Esophagus squamous epithelium (tissue), 5 donors: Measurements from ENCODE around the gene TMEM258. TPM values are rescaled to one million over a fixed set of nuclear protein-coding genes. Genes with fewer than 3 reads are reported as not detected.

Experiments
- DNase-seq: peaks from one replicate; lab custom pipeline; 2025; lab: John Stamatoyannopoulos, UW
- H3K27ac ChIP-seq, 4 donors: fragments of 200-600 bp; sonication (generic); one replicate each; pipeline ENCODE4 v1.5.1; 2016 to 2019; ENCODE audit warnings: mild to moderate bottlenecking in 1 of 4
- H3K27me3 ChIP-seq, 4 donors: fragments of 200-600 bp; sonication (generic); 1 replicate in 3 of 4; 2 replicates in 1 of 4; pipeline versions ENCODE4 v1.5.1 to v1.6.0; 2017 to 2021; ENCODE audit warnings: antibody characterized with exemption in 1 of 4
- H3K36me3 ChIP-seq, 3 donors: fragments of 200-600 bp; sonication (generic); one replicate each; pipeline ENCODE4 v1.5.1; 2016 to 2019
- H3K4me1 ChIP-seq, 3 donors: fragments of 200-600 bp; sonication (generic); one replicate each; pipeline ENCODE4 v1.5.1; 2017 to 2019
- H3K4me3 ChIP-seq, 4 donors: fragments of 200-600 bp; sonication (generic); 1 replicate in 3 of 4; 2 replicates in 1 of 4; pipeline ENCODE4 v1.5.1; 2016 to 2019; ENCODE audit warnings: mild to moderate bottlenecking in 2 of 4, moderate library complexity in 1 of 4
- H3K9me3 ChIP-seq, 3 donors: fragments of 200-600 bp; sonication (generic); one replicate each; pipeline ENCODE4 v1.5.1; 2016 to 2019
- CTCF ChIP-seq, 6 experiments: fragments of 450-650 bp in 4 of 6; fragments of 200-600 bp in 2 of 6; sonication (generic) in 2 of 6; IDR thresholded peaks; one replicate each; pipeline ENCODE4 v1.5.1; 2016 to 2019; ENCODE audit warnings: antibody characterized with exemption in 6 of 6, mild to moderate bottlenecking in 4 of 6, moderate library complexity in 4 of 6
- POLR2A ChIP-seq, 4 donors: fragments of 450-650 bp; IDR thresholded peaks; one replicate each; pipeline ENCODE4 v1.6.1; 2017; ENCODE audit warnings: antibody characterized with exemption in 4 of 4, mild to moderate bottlenecking in 4 of 4, moderate library complexity in 3 of 4
- WGBS, 2 donors: methylation state at CpG; one replicate each; pipeline ENCODE4 v1.1.5; 2018; 5-methylcytosine and 5-hydroxymethylcytosine counted together
- intact Hi-C: fragments of 100-400 bp; cut with DNase I; formaldehyde crosslinking; loops from one replicate; pipeline ENCODE4 v1.15.0; 2022
- total RNA-seq, 4 donors: library from RNA; depleted of rRNA; stranded (reverse); fragments of >200 nt; gene quantifications; one replicate each; pipeline ENCODE4 v1.1.0, GENCODE V29; 2016
- donor health status: DM: yes; HTN: yes; CAD: no.

Gene TMEM258
- total RNA-seq, 4 donors from 2014 or later: 32.3 to 54.2 (median 37.9) TPM

- DNase-seq: no peak
- H3K4me3 ChIP-seq: no peak overlapping the region
- H3K4me1 ChIP-seq: no peaks in the 10 kb centered on the region
- H3K27me3 ChIP-seq: peaks cover 0 to 13% (median 0%) of the 10 kb centered on the region in 4 donors
- TF ChIP-seq CTCF (IDR thresholded peaks at IDR 0.05) (no peak), POLR2A (IDR thresholded peaks at IDR 0.05) (no peak)
- H3K9me3 ChIP-seq: no peaks in the 10 kb centered on the region
- no peaks in the 10 kb centered on the region for H3K36me3 ChIP-seq
- WGBS, 2 donors: 54 to 89% methylated on average over 3 to 10 of the region's 20 CpGs
- intact Hi-C loops: no loop called here
- H3K27ac ChIP-seq: no peak overlapping the region
Measured at GRCh38 chr11:61769946-61770683, 22.3 kb downstream of the TMEM258 start.

GRCh38 chr11:61769169-61769920 lies 23.1 kb downstream of the TMEM258 start:
- no CpG with 5 or more reads among the region's 33 CpGs for WGBS, 2 donors
- H3K27ac ChIP-seq: no peak overlapping the region
- no peak overlapping the region for H3K4me3 ChIP-seq
- no peak for TF ChIP-seq POLR2A (IDR thresholded peaks at IDR 0.05)
- no peak for TF ChIP-seq CTCF (IDR thresholded peaks at IDR 0.05)
- no peaks in the 10 kb centered on the region for H3K36me3 ChIP-seq
- peaks cover 0 to 21% (median 0%) of the 10 kb centered on the region in 4 donors for H3K27me3 ChIP-seq
- H3K9me3 ChIP-seq: no peaks in the 10 kb centered on the region
- intact Hi-C loops: no loop called here
- no peaks in the 10 kb centered on the region for H3K4me1 ChIP-seq
- DNase-seq: no peak

- intact Hi-C loops: no loop called here
- TF ChIP-seq CTCF (IDR thresholded peaks at IDR 0.05) (no peak), POLR2A (IDR thresholded peaks at IDR 0.05) (no peak)
- no peaks in the 10 kb centered on the region for H3K36me3 ChIP-seq
Measured at GRCh38 chr11:61768376-61769076, 23.9 kb downstream of the TMEM258 start.

GRCh38 chr11:61766353-61766841 lies 26.0 kb downstream of the TMEM258 start:
- DNase-seq: no peak
- Histone ChIP-seq H3K27me3 (peaks cover 0 to 49% (median 0%) of the 10 kb centered on the region in 4 donors), H3K9me3 (no peaks in the 10 kb centered on the region), H3K36me3 (no peaks in the 10 kb centered on the region), H3K4me3 (no peak overlapping the region), H3K27ac (no peak overlapping the region), H3K4me1 (no peaks in the 10 kb centered on the region)
- intact Hi-C loops: no loop called here
- WGBS, 2 donors: 66 to 74% methylated on average over 11 to 13 of the region's 13 CpGs
- TF ChIP-seq POLR2A (IDR thresholded peaks at IDR 0.05): no peak
- TF ChIP-seq CTCF (IDR thresholded peaks at IDR 0.05): no peak

More at GRCh38 chr11:61768376-61769076, 23.9 kb downstream of the TMEM258 start:
- H3K4me3 ChIP-seq: no peak overlapping the region
- no peak overlapping the region for H3K27ac ChIP-seq
- WGBS, 2 donors: 50 to 63% methylated on average over 5 to 7 of the region's 11 CpGs
- H3K27me3 ChIP-seq: peaks cover 0 to 29% (median 0%) of the 10 kb centered on the region in 4 donors
- DNase-seq: no peak
- no peaks in the 10 kb centered on the region for H3K9me3 ChIP-seq
- H3K4me1 ChIP-seq: no peaks in the 10 kb centered on the region
